Small intestine (tissue), 7 donors: ENCODE results near the gene LRRC75B. TPM values are rescaled to one million over a fixed set of nuclear protein-coding genes. Genes with fewer than 3 reads are reported as not detected.

Experiments
- DNase-seq, 2 donors: peaks; one replicate each; pipeline versions ENCODE4 v3.0.0 to v3.0.0-alpha.2; 2013
- FAIRE-seq: peaks from 2 replicates; lab custom pipeline; 2012; peaks lifted over from hg19 to GRCh38; lab: Jason Lieb, UNC
- H3K27ac ChIP-seq, 3 donors: one replicate each; pipeline ENCODE4 v1.5.1; 2013; ENCODE audit warnings: low read length in 2 of 3, mild to moderate bottlenecking in 2 of 3, control low read depth in 1 of 3, inconsistent platforms in 1 of 3, low read depth in 1 of 3, moderate library complexity in 1 of 3
- H3K27me3 ChIP-seq, 3 donors: one replicate each; pipeline ENCODE4 v1.6.1; 2013; ENCODE audit warnings: low read length in 3 of 3, inconsistent platforms in 1 of 3; ENCODE audit not compliant: control insufficient read depth in 3 of 3, insufficient read depth in 3 of 3
- H3K36me3 ChIP-seq, 3 donors: one replicate each; pipeline ENCODE4 v1.6.1; 2013; ENCODE audit warnings: low read length in 3 of 3, inconsistent platforms in 1 of 3, low read depth in 1 of 3, mild to moderate bottlenecking in 1 of 3, moderate library complexity in 1 of 3; ENCODE audit not compliant: control insufficient read depth in 3 of 3, insufficient read depth in 2 of 3
- H3K4me1 ChIP-seq, 3 donors: one replicate each; pipeline ENCODE4 v1.6.1; 2013; ENCODE audit warnings: low read length in 2 of 3, inconsistent platforms in 1 of 3, low read depth in 1 of 3, mild to moderate bottlenecking in 1 of 3, moderate library complexity in 1 of 3; ENCODE audit not compliant: control insufficient read depth in 3 of 3, insufficient read depth in 2 of 3
- H3K4me3 ChIP-seq, 3 donors: one replicate each; pipeline ENCODE4 v1.5.1; 2013; ENCODE audit warnings: low read length in 3 of 3, control low read depth in 1 of 3, inconsistent platforms in 1 of 3, low read depth in 1 of 3, mild to moderate bottlenecking in 1 of 3, moderate library complexity in 1 of 3
- H3K9me3 ChIP-seq, 2 donors: one replicate each; pipeline ENCODE4 v1.6.1; 2013; ENCODE audit warnings: low read depth in 1 of 2, low read length in 1 of 2; ENCODE audit not compliant: control insufficient read depth in 2 of 2, insufficient read depth in 1 of 2
- WGBS, 3 donors: extraction: QIAGEN DNeasy Blood & Tissue Kit; methylation state at CpG; one replicate each; pipeline ENCODE4 v1.1.7; 2013; 5-methylcytosine and 5-hydroxymethylcytosine counted together
- polyA plus RNA-seq, 4 donors: library from polyadenylated mRNA; stranded (reverse) in 3 of 4; unstranded in 1 of 4; fragments of 200-250 nt in 3 of 4; fragments of 120-200 nt in 1 of 4; gene quantifications; one replicate each; pipeline versions ENCODE4 v1.2.1 to v1.2.3, GENCODE V29; 2013
- donor health status: healthy with polysubstance abuse.
- donor health status: control.
- donor health status: control.
- donor health status: Bipolar disorder and iron deficiency.
- donor health status: healthy.

The LRRC75B gene
- polyA plus RNA-seq, 4 donors: 15.5 to 123 (median 76.5) TPM

- 89 to 92% (median 91%) methylated on average over 23 to 24 of the region's 24 CpGs for WGBS, 3 donors
- no peak for FAIRE-seq
- H3K36me3 ChIP-seq: peaks cover 0 to 57% (median 0%) of the 10 kb centered on the region in 3 donors
These were observed 6.8 kb downstream of the LRRC75B start for GRCh38 chr22:24585927-24586546.

GRCh38 chr22:24585461-24585860, 7.4 kb downstream of the LRRC75B start:
- no peak overlapping the region for H3K4me3 ChIP-seq
- H3K4me1 ChIP-seq: peaks cover 0 to 7% (median 4%) of the 10 kb centered on the region in 3 donors
- H3K27me3 ChIP-seq: no peaks in the 10 kb centered on the region
- DNase-seq: no peak
- 94 to 96% (median 95%) methylated on average over 3 of the region's 3 CpGs for WGBS, 3 donors
- FAIRE-seq: no peak
- H3K9me3 ChIP-seq: no peaks in the 10 kb centered on the region
- H3K27ac ChIP-seq: no peak overlapping the region
- H3K36me3 ChIP-seq: peaks cover 0 to 57% (median 0%) of the 10 kb centered on the region in 3 donors

More at GRCh38 chr22:24585927-24586546, 6.8 kb downstream of the LRRC75B start:
- peaks cover 0 to 7% (median 4%) of the 10 kb centered on the region in 3 donors for H3K4me1 ChIP-seq
- no peaks in the 10 kb centered on the region for H3K27me3 ChIP-seq
- DNase-seq: no peak
- no peak overlapping the region for H3K27ac ChIP-seq
- no peaks in the 10 kb centered on the region for H3K9me3 ChIP-seq
- no peak overlapping the region for H3K4me3 ChIP-seq

GRCh38 chr22:24584871-24585411, 7.9 kb downstream of the LRRC75B start:
- Histone ChIP-seq H3K9me3 (no peaks in the 10 kb centered on the region), H3K4me1 (peaks cover 0 to 7% (median 4%) of the 10 kb centered on the region in 3 donors), H3K36me3 (peaks cover 0 to 56% (median 0%) of the 10 kb centered on the region in 3 donors), H3K27me3 (no peaks in the 10 kb centered on the region), H3K27ac (no peak overlapping the region), H3K4me3 (no peak overlapping the region)
- DNase-seq: no peak
- FAIRE-seq: no peak
- 87 to 90% (median 87%) methylated on average over 9 to 10 of the region's 10 CpGs for WGBS, 3 donors

- H3K27ac ChIP-seq: peak overlapping the region in 1 of 3 donors; percentile 47
- no peak overlapping the region for H3K4me3 ChIP-seq
- DNase-seq: no peak
- no peaks in the 10 kb centered on the region for H3K27me3 ChIP-seq
- no peaks in the 10 kb centered on the region for H3K9me3 ChIP-seq
- H3K4me1 ChIP-seq: peaks cover 0 to 8% (median 4%) of the 10 kb centered on the region in 3 donors
- no peak for FAIRE-seq
- WGBS, 3 donors: 89 to 92% (median 92%) methylated on average over 5 of the region's 5 CpGs
- H3K36me3 ChIP-seq: peaks cover 0 to 50% (median 0%) of the 10 kb centered on the region in 3 donors
These were observed 8.6 kb downstream of the LRRC75B start for GRCh38 chr22:24584166-24584790.

- no peak overlapping the region for H3K4me3 ChIP-seq
- H3K27ac ChIP-seq: peak overlapping the region in 2 of 3 donors; percentile 9 to 63
- peaks cover 0 to 42% (median 0%) of the 10 kb centered on the region in 3 donors for H3K36me3 ChIP-seq
- no peaks in the 10 kb centered on the region for H3K27me3 ChIP-seq
- 24 to 55% (median 38%) methylated on average over 19 of the region's 19 CpGs for WGBS, 3 donors
- FAIRE-seq: no peak
- H3K9me3 ChIP-seq: no peaks in the 10 kb centered on the region
- no peak for DNase-seq
- H3K4me1 ChIP-seq: peaks cover 0 to 15% (median 6%) of the 10 kb centered on the region in 3 donors
These were observed 9.4 kb downstream of the LRRC75B start for GRCh38 chr22:24583221-24584165.

GRCh38 chr22:24582056-24582814, 10.6 kb downstream of the LRRC75B start:
- H3K4me3 ChIP-seq: no peak overlapping the region
- FAIRE-seq (no peak), DNase-seq (no peak)
- peaks cover 0 to 23% (median 8%) of the 10 kb centered on the region in 3 donors for H3K4me1 ChIP-seq
- H3K27ac ChIP-seq: no peak overlapping the region
- H3K9me3 ChIP-seq: no peaks in the 10 kb centered on the region
- WGBS, 3 donors: 51 to 75% (median 70%) methylated on average over 12 of the region's 12 CpGs
- peaks cover 0 to 29% (median 0%) of the 10 kb centered on the region in 3 donors for H3K36me3 ChIP-seq
- no peaks in the 10 kb centered on the region for H3K27me3 ChIP-seq

GRCh38 chr22:24580276-24580675, 12.6 kb downstream of the LRRC75B start:
- no peaks in the 10 kb centered on the region for H3K9me3 ChIP-seq
- H3K4me3 ChIP-seq: no peak overlapping the region
- H3K36me3 ChIP-seq: peaks cover 0 to 18% (median 0%) of the 10 kb centered on the region in 3 donors
- H3K4me1 ChIP-seq: peaks cover 0 to 31% (median 8%) of the 10 kb centered on the region in 3 donors
- no peaks in the 10 kb centered on the region for H3K27me3 ChIP-seq
- FAIRE-seq (no peak), DNase-seq (no peak)
- no peak overlapping the region for H3K27ac ChIP-seq
- WGBS, 3 donors: 88 to 100% (median 96%) methylated on average over 2 of the region's 2 CpGs
